UCSD-AML1 (cell line): Measurements from ENCODE around the gene NLRP1.
"Not testable (repeated sequence)": the region's sequence is repeated elsewhere in the genome, so short reads cannot be mapped to it uniquely, and the experiment has no call there.

Source experiments
- DNase-seq: peaks from one replicate; lab custom pipeline; 2025; ENCODE audit not compliant: unreplicated experiment; lab: John Stamatoyannopoulos, UW

Gene NLRP1

DNA sequence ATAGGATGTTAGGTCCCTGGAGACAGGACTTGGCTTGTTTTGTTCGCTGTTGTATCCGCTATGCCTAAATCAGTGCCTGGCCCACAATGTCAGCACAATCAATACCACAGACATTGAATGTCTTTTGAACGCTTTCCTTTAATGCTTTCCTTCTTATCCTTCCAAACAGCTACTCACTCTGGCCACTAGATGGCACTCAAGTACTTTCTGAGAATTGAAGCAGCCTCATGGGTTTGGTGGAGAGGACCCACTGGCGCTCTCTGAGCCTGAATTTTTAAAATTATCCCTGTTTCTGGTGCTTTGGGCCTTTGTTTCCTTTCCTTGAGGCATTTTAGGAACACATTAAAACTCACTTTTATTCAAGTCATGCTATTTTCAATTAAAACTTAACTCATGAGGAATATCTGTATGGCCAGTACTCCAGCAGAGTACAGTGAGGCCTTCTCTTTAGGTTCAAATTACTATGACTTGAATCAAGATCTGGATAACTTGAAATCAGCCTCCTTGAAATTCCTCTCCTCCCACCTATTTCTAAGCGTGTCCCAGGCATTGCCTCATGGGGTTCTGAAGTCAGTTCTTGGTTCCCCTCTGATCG lies 3.2 kb upstream of the NLRP1 start:
- DNase-seq = no peak

DNA sequence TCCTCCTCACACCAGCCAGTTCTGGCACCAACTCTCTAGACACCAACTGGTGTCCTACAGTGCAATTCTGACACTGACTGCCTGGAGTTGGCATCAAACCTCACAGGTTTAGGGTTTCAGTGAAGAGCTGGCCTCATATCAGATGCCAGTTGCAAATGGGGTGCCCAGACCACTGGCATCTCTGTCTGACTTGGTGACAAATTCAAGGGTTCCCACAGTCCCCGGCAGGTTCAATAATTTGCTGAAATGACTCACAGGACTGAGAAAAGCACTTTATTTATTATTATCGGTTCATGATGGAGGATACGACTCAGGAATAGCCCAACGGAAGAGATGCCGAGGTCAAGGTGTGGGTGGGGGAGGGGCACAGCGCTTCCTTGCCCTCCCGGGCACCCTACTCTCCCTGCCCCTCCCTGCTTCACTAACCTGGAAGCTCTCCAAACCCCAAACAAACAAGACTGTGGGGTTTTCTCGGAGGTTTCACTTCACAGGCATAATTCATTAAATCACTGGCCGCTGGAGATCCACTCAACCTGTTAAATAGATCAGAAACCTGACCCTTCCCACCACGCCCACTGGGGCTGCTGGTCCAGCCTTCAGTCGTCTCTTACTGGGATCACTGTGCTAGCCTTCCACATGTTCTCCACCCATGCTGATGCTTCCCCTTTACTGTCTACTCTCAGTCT lies 1.7 kb upstream of the NLRP1 start:
- DNase-seq = no peak

- DNase-seq = no peak
These were observed 1.0 kb upstream of the NLRP1 start for GRCh38 chr17:5585287-5585794.

- peak; percentile 44 for DNase-seq
These were observed 605 bp downstream of the NLRP1 start for GRCh38 chr17:5583426-5584382.

- no peak for DNase-seq
These were observed 1.8 kb downstream of the NLRP1 start for GRCh38 chr17:5582209-5583185.

DNA sequence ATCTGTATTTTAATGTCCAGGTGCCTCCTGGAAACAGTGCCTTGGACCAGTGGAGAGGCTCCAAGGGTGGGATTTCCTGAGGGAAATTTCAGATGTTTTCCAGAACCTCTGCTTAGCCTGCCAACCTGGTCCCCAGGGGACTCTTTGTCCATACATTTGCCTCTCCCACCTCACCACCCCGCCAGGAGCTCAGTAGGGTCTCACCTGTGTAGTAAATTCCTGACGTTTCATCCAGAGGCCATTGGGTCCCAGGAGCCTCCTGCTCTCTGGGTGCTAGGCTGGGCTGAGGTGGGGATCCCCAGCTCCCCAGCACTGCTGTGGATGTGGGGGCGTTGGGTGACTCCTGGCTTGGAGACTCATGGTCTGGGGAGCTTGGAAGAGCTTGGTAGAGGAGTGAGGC lies 2.7 kb downstream of the NLRP1 start:
- no peak for DNase-seq

GRCh38 chr17:5580969-5581368 lies 3.3 kb downstream of the NLRP1 start:
- DNase-seq = no peak

DNA sequence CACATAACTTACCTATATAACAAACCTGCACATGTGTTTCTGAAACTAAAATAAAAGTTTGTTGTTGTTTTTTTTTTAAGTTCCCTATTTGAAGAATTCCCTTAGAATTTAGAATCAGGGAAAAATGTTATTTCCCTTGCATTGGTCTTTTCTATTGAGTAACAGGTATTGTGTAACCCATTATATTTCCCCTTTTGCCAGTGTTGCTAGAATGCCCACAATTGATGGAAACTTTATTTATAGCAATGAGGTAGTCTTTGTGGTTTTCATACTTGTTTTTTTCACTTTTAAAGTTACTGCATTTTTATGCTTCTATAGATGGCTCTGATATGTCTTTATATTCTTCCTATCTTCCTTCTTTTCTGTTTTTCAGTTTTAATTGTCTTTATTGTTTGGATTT lies 3.9 kb downstream of the NLRP1 start:
- no peak for DNase-seq

GRCh38 chr17:5578768-5579167 lies 5.5 kb downstream of the NLRP1 start:
- not testable (repeated sequence) for DNase-seq

- not testable (repeated sequence) for DNase-seq
These were observed 11.3 kb downstream of the NLRP1 start for GRCh38 chr17:5573017-5573416.

DNA sequence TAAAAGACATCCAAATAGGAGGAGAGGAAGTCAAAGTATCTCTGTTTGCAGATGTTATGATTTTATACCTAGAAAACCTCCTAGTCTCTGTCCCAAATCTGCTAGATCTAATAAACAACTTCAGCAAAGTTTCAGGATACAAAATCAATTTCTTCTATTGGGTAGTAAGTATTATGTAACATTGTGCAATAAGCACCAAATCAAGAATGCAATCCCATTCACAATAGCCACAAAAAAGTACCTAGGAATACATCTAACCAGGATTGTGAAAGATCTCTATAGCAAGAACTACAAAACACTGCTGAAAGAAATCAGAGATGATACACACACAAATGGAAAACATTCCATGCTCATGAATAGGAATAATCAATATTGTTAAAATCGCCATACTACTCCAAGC lies 13.0 kb downstream of the NLRP1 start:
- DNase-seq = no peak

DNA sequence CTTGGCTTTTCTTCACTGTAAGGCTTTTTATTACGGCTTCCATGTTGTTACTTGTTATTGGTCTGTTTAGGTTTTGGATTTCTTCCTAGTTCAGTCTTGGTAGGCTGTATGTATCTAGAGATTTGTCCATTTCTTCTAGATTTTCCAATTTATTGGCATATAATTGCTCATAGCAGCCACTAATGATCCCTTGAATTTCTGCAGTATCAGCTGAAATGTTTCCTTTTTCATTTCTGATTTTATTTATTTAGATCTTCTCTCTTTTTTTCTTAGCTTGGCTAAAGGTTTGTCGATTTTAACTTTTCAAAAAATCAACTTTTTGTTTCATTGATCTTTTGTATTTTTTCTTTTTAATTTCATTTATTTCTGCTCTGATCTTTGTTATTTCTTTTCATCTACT lies 18.5 kb downstream of the NLRP1 start:
- no peak for DNase-seq

- DNase-seq = no peak
These were observed 20.9 kb downstream of the NLRP1 start for GRCh38 chr17:5563456-5563855.

- no peak for DNase-seq
These were observed 21.5 kb downstream of the NLRP1 start for GRCh38 chr17:5562661-5563360.

- DNase-seq = no peak
These were observed 22.4 kb downstream of the NLRP1 start for GRCh38 chr17:5561736-5562571.

GRCh38 chr17:5560361-5560988 lies 23.8 kb downstream of the NLRP1 start:
- DNase-seq = no peak

GRCh38 chr17:5558815-5559785 lies 25.2 kb downstream of the NLRP1 start:
- DNase-seq = no peak
